HG03457 (cell line): ENCODE data around the gene HOXD12.

Experiments
- ATAC-seq: cut with Tn5 transposase; IDR thresholded peaks from one replicate; pipeline ENCODE4 v1.9.1; 2021; ENCODE audit warnings: moderate number of reproducible peaks; ENCODE audit not compliant: unreplicated experiment

The HOXD12 gene, protein sequence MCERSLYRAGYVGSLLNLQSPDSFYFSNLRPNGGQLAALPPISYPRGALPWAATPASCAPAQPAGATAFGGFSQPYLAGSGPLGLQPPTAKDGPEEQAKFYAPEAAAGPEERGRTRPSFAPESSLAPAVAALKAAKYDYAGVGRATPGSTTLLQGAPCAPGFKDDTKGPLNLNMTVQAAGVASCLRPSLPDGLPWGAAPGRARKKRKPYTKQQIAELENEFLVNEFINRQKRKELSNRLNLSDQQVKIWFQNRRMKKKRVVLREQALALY

DNA sequence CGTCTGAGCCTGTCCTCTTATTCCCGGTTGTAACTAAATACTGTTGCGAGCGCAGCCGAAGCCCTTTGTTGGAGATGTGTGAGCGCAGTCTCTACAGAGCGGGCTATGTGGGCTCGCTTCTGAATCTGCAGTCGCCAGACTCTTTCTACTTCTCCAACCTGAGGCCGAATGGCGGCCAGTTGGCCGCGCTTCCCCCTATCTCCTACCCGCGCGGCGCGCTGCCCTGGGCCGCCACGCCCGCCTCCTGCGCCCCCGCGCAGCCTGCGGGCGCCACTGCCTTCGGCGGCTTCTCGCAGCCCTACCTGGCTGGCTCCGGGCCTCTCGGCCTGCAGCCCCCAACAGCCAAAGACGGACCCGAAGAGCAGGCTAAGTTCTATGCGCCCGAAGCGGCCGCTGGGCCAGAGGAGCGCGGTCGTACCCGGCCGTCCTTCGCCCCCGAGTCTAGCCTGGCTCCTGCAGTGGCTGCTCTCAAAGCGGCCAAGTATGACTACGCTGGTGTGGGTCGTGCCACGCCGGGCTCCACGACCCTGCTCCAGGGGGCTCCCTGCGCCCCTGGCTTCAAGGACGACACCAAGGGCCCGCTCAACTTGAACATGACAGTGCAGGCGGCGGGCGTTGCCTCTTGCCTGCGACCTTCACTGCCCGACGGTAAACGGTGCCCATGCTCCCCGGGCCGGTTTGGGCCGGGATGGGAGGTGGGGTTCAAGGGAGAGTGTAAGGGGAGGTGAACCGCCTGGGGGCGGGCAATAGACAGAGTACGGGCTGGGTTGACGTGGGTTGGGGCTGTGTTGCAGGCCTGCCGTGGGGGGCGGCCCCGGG, at the start of gene HOXD12:
Gene HOXD12 (plus strand): TSS at position 68 of the 819 bp plus-strand sequence. CDS start 7 bp downstream, at position 75.
- ATAC-seq, result no peak

DNA sequence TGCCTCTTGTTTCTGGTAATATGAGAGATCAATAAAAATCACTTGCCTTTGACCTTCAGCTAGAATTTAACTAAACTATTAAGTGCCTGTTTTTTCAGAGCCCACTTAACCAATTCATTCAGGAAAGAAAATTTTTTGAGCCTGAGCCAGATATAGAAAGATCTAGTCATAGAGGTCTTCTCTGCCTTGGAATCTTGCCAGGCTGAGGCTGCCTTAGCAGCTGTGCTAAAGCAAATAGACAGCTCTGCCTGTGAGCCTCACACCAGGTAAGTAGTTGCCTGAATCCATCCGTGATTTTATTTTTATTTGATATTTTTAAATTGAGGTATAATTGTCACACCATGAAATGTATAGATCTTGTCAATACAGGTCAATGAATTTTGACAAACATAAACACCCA, 43.2 kb upstream of the HOXD12 start:
- ATAC-seq, result no peak

DNA sequence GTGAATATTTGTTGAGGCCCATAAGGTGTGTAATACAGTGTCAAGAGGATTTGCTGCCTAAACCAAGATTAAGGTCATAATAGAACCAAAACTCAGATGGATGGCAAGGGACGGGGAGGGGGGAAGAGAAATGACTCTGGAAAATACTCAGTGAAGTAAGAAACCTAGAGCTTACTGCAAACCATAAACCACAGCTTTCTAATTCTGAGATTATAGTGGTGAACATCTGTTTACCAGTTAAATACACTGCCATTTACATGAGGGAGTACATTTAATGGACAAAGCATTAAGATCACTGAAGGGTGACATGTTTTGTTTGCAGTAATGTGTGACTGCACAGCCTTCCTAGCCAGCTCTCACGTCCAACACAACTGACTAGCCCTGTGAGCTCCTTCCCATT, 35.6 kb upstream of the HOXD12 start:
- ATAC-seq, result no peak

DNA sequence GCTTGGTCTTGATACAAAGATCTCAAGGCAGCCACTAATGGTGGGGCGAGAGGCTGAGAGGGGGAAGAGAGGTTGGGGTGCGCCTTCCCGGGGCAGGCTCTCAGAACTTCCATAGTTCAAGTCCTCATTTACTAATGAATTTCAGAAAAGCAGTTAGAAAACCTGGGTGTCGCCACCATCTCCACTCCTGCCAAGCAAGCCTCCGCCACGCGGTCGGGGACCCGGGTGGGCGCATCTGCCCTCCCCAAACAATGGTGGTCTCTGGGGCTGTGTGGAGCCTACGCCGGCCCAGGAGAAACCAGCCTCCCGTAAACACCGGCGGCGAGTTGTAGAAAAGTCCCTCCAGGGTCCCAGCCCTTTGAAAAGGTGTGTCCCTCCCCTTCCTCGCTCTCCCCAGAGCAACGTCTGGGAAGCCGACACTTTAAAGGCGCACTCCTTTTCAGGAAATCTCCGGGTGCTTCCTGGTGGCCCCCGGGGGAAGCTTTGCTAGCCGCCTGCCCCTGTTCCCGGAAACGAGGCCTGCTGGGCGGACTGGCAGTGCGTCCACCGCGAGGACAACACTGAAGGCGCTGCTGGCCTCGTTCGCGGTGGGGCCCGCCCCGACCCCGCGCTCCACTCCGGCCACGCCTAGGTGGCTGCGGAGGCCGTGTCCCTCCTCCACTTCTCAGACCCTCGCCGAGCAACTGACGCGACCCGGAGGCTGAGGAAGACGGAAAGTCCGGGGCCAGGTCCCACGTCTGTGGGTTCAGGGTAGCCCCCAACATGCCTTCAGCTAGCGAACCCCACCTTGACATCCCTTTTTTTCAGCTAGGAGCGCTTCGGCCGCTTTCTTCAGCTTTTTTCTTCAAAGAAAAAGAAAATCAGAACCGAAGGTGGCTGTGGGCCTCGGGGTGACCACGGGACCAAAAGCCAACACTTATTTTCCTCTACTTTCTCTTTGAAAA, 32.7 kb upstream of the HOXD12 start:
- ATAC-seq, result no peak

DNA sequence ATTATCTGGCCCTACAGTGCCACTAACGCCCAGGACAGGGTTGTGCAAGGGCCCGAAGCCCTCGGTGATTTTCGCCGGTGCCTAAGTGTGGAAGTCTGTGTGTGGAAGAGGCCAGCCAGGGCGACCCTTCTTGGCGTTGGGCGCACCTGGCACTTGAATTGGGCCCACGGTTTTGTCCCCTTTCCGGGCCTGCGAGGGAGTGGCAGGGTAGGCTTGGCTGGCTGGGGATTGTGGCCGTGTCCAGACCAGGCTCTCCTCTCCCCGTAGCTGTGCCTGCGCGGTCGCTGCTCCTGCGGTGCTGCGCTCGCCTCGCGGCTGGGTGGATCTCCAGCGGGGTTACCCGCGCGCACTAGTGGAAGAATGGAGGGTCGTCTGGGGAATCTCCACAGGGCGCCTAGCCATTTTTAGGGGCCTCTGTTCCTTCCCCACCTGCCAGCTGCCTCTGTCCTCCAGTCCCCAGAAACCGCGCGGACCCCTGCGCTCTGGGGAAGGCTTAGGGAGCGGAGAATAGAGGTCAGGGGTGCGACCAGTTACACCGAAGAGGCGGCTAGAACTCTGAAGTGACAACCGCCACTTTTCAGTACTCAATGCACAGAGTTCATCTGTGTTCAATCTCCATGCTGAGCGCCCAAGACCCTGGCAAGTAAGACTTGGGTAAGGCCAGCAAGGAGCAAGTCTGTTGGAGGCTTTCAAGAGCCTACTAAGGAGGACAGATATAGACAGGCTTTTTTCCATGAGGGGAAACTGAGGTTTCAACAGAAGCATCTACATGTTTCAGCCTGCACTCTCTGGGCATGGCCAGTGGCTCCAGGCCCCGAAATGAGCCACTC, 31.8 kb upstream of the HOXD12 start:
- ATAC-seq, result no peak

DNA sequence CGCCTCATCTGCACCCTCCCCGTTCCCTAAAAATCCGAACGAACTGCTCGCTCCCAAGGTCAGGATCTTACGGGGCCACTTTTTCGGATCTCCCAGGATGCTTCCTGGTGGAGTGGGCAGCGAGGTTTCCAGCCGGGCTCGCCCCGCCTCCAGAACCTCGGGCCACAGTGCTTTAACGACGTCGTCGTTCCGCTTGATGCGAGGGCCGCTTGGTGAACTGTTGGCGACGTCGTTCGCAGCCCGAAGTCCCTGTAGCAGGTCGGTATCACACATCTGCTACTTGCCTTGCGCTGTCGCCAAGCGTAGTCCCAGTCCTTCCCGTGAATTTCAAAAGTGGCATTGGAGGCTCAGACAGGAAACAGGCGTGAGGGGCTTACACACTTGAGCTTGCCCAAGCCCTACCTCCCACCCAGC, 31.2 kb upstream of the HOXD12 start:
- no peak for ATAC-seq

DNA sequence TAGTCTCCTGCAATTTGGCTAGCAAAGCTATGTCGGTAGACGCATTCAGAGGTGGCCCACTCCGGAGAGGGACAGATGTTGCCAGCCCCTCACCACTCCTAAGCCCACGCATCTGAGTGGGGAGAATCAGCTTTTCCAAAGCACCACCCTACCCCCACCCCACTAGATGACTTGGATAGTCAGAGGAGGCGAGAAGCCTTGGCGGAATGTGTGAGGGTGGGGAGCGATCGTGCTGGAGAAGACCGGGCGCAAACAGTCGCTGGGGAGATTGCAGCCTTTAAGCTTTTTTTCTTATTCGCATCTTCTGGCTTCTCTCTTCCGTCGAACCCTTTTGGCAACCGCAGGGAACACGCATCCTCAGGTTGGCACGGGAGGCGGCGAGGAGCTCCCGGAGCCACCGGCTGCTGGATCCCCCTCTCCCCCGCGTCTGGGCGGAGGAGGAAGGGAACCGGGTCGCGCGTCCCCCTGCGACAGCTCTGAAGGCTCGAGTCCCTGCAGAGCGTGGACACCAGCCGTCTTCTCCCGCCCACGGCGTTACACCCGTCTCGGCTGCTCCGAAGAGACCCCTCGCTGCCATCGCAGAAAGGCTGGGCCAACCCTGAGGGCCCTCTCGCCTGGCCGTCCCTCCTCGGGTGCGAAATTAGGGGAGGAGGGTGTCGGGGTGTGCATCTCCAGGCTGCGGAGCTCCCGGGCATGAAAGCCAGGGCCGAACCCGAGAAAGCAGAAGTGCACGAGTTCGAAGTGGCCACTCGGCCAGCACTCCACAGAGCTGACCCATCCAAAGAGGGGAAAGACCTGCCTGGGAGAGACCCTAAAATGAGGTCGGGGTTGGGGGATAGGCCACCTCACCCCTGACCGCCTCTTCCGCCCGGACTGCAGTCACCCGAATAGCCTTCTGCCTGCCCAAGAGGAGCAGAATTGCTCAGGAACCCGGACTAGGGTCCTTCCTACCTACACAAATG, 28.0 kb upstream of the HOXD12 start:
- ATAC-seq, result no peak

DNA sequence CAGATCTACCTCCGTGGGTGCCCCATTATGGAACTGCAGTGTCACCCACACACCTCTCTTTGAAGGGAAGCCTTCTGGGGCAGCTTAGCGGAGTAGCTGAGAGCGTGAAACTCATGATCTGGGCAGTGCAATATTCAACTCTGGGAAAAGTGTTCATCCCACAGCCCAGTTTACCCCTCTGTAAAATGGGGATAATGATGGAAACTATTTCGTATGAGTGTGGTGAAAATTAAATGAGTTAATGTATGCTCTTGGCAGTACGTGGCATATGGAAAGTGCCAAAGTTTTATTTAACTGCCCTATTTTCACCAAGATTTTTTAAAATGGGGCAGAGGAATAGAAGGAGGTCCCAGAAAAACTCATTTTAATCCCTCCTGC, 27.3 kb upstream of the HOXD12 start:
- no peak for ATAC-seq

DNA sequence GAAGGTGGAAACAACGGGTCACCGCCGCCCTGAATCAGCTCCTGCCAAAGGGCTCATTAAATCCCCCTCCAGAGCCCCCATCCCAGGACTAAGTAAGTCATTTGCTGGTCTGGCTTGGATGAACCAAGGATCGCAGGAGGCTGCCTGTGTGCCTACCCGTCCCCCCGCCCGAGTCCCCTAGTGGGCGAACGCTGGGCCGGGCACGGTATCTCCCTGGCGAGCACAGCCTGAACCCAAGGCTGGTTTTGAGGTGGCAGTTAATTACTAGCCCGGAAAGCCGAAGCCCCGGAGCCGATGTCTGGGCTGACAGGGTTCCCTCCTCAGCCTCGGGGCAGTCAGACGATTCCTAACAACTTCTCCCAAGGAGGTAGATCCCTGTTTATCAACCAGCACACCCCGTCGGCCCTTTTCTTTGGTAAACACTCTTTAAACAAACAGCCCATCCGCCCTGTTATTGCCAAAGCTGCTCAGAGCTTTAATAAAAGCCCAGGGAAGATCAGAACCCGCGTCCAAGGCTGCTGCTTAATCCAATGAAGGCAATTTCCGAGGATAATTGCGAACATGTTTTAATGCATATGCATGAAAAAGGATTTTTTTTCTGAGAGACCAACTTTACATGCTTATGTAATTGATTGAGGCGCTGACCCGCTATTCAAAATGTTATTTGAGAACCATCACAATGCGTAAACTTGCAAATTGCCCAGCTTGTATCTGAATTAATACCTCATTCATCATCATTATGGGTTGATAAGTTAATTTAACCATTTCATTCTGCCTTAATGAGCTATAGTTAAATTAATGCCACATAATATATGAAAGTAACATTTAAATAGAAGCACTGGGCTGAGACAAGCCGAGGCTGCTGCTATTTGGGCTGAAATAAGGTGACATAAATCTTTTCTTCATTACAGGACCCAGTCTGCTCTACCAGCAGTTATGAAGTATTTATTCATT, 26.4 kb upstream of the HOXD12 start:
- no peak for ATAC-seq

DNA sequence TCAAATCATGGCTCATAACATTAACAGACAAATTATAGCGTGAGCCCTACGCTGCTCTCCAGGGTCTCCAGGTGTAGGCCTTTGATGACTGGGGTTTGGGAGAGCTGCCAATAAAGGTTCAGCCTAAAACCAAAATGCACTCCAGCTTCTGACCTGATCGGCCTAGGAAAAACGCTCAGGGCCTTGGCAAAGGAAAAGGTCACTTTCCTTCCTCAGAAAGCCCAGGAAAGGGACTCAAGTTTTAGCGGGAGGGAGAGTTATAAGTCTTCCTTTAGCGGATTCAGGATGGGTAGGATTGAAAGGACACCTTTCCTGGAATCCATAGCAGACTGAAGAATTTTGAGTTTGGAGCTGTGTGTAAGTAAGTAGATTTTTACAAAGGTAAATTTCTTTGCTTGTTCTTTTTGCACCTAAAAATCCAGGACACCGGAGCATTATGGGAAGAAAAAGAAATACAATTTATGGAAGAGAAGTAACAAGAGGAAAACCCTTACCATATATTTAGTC, 24.6 kb upstream of the HOXD12 start:
- ATAC-seq, result no peak

DNA sequence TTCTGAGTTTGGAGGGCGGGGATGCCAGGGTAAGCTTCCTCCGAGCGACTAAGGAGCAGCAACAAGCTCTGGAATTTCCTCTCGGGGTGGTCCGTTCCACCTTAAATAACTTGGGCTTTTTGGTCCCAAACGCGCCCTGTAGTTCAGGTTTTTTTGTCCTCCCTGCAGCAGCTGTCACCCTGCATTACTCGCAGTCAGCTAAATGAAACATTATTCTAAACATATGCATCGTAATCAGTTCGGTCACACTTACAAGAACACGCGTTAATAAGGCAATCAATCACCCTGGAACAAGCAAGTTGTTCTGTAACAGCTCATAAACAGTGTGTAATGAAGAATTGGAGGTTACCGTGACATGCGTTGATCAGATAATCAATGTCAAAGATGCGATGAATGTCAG, 24.1 kb upstream of the HOXD12 start:
- ATAC-seq, result no peak

DNA sequence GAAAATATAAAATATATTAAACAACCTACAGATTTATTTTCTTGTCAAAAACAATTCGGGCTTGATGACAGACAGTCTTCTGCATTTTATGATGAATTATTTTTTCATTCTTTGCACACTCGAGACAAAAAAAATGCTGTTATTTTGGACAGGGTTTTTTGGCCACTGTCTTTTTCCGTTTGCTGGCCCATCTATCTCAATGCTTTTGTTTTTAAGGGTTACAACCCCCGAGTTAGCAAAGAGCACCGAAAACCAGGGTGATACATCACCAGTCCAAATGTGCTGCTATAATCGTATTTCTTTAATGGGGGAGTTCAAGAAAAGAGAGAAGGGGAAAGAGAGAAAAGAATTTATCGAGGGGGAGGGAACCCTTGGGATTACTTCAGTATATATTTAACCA, 23.5 kb upstream of the HOXD12 start:
- no peak for ATAC-seq

DNA sequence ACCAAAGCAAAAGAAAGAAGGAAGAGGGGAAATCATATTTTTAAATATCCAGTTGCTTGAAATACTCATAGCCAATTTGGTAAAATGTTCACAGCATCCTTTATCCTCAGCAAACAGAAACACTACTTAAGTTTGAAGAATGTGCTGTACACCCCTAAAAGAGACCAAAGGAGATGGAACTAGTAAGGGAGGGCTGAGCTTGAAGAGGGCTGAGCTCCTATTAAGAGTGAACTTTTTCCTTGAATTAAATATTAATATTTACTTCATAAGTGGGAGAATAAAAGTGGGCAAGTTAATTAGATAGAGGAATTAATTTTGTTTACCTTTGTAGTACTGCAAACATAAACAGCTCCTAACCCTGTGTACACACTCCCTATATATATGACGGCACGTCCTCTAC, 22.8 kb upstream of the HOXD12 start:
- ATAC-seq, result no peak

DNA sequence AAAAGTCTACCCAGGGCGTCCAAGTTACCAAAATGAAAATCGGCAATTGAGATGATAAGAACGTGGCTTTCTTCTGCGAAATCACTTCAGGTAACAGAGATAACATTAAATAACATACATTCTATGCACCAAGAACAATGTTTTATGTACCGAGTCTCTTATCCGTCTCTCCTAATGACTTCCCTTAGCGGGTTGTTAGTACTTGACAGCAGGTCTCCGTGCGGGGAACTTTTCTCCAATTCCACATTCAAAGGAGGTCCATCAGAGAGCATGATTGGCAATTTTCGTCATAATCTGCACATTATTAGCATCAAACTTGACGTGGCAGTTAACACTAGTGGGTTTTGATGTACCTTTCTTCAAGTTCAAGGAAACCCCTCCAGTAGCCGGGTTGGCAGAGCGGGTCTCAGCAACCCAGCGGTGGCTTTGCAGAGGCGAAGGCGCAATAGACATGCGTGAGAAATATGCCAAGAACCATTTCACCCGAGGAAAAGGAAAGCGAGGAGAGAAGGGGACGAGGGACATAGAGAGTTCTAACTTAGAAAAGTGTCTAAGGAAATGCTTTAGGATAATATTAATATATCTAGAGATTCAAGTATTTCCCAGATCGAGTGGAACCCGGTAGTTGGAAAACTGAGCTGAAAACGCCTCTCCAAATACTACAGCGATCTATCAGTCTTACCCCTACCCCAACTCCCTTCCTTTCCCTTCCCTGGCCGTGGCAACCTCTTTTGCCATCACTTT, 20.9 kb upstream of the HOXD12 start:
- no peak for ATAC-seq

DNA sequence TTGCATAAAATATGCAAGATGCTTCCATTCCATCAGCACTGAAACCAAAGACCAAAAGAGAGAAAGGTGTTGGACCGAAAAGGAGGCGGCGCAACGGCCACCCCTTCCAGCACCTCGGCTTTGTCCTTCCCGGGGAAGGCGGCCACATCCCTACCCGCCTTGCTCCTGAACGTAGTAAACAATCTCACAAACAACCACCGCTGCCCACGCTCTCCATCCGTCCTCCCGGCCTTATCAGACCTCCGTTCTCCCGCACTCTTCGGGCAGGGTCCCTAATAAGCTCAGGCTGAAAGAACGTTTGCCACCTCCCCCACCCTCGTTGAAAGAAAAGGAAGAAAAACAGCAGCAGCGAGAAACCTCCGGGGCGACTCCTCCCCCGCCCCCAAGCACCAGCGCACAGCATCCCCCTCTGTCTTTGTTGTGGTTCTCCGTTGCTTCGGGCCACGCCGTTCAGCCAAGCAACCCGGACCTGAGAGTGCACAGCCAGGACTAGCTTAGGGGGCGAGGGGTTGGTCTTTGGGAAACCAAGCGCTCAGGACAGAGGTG, 20.2 kb upstream of the HOXD12 start:
- ATAC-seq, result no peak

DNA sequence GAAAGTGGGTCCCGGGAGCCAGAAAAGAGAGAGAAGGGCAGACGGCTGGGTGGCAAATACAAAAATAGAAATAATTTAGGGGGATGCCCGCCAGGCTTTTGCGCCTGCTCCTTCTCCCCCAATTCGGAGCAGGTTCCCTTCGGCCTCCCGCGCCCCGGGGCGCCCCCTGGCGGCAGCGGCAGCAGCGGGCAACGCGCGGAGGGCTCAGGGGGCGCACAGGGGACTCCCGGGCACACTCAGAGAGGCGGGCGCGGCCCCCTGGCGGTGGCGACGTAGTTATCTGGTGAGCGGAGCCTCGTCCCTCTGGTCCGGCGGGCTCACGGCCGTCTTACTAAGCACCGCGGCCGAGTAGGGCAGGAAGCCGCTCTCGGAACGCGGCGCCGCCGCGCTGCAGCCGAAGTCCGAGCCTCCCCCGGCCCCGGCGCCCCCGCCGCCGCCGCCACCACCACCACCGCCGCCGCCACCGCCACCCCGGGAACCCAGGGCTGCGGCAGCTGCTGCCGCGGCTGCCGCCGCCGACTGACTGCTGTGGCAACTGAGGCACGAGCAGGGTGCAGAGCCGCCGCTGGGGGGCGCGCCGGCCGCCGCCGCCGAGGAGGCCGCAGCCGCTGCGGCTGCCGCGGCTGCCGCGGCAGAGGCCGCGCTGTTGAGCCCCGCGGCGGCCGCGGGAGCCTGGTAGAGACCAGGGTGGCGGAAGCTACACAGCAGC, 19.6 kb upstream of the HOXD12 start:
- no peak for ATAC-seq
